GM19463 (cell line): Measurements from ENCODE around the gene FALEC.

ENCODE experiments used
- ATAC-seq: cut with Tn5 transposase; IDR thresholded peaks from one replicate; pipeline ENCODE4 v1.9.1; 2021; ENCODE audit warnings: mild to moderate bottlenecking, moderate library complexity; ENCODE audit not compliant: unreplicated experiment

Gene FALEC

DNA sequence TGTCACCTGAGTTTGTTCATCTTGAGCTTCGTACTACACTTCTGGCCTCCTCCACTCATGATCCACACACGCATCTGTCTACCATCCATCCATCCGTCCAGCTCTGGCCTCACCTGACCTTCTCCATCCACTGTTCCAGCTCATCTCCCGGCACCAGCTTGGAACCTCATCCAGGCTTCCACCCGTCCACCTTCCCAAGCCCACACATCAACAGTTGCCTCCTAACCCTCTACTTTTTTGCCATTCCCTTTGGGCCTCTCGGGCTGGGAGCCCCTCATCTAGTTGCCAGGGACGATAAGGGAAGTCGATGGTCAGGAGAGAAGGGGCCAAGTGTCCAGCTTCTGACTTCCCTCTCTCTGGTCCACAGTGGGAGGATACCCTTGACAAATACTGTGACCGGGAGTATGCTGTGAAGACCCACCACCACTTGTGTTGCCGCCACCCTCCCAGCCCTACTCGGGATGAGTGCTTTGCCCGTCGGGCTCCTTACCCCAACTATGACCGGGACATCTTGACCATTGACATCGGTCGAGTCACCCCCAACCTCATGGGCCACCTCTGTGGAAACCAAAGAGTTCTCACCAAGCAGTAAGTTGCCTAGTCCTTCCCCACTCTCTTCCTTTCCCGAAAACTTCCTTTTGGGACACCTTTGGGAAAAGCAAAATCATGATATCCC lies 3.4 kb upstream of the FALEC start:
- no peak for ATAC-seq

DNA sequence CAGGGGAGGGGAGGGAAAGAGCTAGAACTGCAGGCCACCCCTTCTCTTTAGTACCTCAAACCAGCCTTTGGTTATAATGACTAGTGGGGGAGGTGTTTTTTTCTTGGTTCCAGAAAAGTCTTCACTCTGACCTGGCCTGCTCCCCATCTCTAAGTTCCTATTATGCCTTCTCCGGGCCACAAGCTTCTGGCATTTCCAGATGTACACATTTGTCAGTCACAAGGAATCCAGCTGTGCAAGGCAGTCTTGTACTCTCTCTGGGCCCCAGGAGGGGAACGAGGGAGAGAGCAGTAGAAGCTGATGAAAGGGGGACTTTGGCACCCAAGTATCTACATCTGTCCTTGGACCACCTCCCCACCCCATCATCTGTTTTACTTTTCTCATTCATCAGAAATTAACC lies 2.7 kb upstream of the FALEC start:
- no peak for ATAC-seq

- no peak for ATAC-seq
These were observed 2.2 kb upstream of the FALEC start for GRCh38 chr1:150513351-150513791.

DNA sequence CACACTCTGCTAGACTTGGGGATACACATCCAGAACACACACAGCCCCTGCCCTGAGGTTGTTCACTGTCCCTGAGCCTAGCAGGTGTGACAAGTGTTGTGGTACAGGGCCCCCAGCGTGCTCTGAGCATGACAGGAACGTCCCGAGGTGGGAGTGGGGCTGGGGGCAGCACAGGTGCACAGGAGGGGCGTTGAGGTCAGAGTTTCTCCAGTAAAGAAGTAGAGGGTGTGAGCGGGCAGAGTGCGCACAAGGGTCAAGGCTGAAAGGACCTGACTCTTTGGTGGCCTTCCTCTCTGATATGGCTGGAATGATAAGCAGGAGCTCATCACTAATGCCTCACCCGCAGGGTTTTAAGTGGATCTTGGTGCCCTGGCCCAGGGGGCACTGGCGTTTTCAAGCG lies 1.3 kb upstream of the FALEC start:
- no peak for ATAC-seq

GRCh38 chr1:150514913-150515327 lies 632 bp upstream of the FALEC start:
- no peak for ATAC-seq

GRCh38 chr1:150516050-150516591 lies 569 bp downstream of the FALEC start:
- no peak for ATAC-seq

GRCh38 chr1:150516616-150517015 lies 1.1 kb downstream of the FALEC start:
- no peak for ATAC-seq

GRCh38 chr1:150521196-150521968 lies 5.8 kb downstream of the FALEC start:
- no peak for ATAC-seq

GRCh38 chr1:150525348-150525747 lies 9.8 kb downstream of the FALEC start:
- no peak for ATAC-seq

GRCh38 chr1:150528196-150528595 lies 12.6 kb downstream of the FALEC start:
- ATAC-seq = no peak

GRCh38 chr1:150529017-150529416 lies 13.5 kb downstream of the FALEC start:
- no peak for ATAC-seq

DNA sequence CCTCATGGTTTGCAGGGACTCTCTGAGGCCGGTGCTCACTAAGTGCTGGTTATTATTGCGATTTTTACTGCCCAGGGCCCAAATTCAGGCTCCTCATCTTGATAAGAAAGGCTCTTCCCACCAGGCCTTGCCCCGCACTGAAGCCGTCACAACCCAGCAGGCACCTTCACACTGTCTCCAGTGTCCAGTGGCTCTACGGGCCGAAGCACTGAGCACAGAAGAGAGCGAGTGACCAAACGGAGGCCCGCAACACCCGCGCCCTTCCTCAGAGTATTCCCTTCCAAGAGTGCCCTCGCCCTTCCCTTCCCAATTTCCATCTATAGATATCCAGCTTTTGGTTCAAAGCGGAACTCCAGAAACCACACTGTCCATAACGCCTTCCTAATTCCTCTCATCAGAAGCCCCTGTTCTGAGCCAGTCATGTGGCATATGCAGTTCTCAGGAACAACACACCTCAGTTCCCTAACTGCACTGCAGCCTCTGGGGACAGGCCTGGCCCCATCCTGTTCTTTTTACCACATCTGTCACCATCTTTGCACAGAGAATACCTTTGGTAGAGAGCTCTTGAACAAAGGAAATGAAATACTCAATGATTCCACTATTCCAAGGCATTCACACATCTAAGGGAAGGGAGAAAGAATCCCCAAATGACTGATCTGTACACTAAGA lies 15.1 kb downstream of the FALEC start:
- ATAC-seq = no peak

- no peak for ATAC-seq
These were observed 17.3 kb downstream of the FALEC start for GRCh38 chr1:150532860-150533259.

- no peak for ATAC-seq
These were observed 18.4 kb downstream of the FALEC start for GRCh38 chr1:150534002-150534401.

DNA sequence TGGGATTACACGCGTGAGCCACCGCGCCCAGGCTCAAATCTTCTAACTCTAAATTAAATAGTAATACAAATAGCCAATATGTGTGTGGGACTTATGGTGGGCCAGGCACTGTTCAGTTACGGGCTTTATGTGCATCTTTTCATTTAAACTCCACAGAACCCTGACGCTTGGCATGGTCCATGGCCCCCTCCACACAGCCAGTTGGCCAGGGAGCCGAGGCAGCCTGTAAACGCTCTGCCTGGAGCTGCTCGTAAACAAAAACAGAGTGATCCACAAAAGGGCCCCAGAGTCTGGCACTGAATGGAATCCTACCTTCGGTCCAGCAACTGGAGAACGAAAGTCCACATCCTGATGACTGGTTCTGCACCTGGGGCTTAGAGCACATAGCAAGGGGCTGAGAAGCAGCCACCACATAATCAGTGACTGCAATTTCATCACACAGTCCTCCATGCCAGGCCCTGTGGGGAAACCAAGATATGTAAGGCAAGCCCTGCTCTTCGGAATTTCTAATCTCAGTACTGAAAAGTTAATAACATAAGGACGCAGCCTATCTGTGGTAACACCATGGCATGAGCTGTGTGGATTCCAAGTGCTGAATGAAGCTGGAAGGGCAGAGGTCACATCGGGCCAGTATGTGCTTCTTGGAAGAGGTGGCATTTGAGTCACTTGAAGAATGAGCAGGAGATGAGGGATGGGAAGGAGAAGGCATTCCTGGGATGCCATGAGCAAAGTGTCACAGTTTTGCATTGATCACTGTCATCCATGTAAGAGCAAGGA lies 20.1 kb downstream of the FALEC start:
- ATAC-seq = no peak

DNA sequence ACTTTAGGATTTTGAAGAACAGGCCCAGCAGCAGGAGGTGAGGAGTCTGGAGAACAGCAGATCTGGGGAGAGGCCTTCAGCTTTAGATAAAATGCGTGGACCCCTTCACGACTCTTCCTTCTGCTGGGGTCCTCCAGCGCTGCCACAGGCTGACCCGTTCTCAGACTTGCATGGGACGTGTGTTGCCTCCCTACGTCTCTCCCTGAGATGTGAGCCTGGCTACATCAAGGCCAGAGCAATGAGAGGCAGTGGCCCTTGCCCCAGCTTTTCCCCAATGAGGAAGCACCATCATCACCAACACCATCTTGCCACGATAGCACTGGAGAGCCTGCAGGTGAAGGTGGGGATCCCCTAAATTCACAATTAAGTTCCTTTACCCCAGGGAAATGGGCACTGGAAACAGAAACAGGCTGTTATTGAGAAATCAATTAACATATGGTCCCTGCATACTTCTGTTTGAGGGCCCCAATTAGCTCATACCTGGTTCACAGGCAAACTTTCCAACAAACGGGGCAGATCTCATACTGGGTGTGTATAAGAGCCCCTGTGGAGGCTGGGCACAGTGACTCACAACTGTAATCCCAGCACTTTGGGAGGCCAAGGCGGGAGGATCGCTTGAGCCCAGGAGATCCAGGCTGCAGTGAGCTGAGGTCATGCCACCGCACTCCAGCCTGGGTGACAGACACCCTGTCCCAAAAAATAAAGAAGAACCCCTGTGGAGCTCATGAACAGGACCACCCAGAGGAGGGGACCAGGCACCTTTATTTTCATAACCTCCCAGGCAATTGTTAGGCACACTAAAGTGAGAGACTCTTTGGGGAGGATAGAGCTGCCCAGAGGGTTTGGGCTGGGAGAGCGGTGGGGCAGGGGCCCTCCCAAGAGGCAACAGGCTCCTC lies 21.5 kb downstream of the FALEC start:
- no peak for ATAC-seq

- ATAC-seq = no peak
These were observed 22.5 kb downstream of the FALEC start for GRCh38 chr1:150537732-150538684.

DNA sequence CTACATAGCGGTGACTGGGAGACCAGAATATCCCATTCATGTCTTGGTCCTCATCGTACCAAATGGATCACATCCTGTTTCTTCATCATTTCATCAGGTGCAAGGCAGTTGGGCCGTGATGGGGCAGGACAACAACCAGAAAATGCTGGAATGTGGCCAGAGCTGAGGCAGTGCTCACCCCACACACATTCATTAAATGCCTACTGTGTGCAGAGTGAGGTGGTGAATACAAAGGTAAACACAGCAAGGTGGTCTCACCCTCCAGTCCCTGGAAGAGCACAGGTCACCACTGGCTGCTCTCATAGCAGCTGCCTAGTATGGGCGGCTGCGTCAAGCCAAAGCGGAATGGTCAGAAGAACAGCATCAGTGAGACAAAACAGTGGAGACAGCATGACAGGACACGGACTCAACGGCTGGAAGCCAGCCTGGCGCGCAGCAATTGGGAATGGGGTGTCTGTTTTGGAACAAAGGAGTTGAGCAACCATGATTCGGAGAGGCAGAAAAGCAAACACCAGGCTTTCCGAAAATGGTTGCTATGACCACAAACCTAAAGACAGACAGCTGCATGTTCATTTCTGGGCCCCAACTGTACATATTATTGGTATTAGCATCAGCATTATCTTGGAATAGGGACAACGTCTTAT lies 28.1 kb downstream of the FALEC start:
- no peak for ATAC-seq
